ENCODE results near the gene LIPA.

- TF ChIP-seq HMG20A (CRISPR knock-in tag; conservative IDR thresholded peaks at IDR 0.05) (no peak), TFE3 (CRISPR knock-in tag; IDR thresholded peaks at IDR 0.05) (no peak), MAX (CRISPR knock-in tag; IDR thresholded peaks at IDR 0.05) (no peak)
Measured at GRCh38 chr10:89216056-89216455, 35.5 kb downstream of the LIPA start.

Measured in K562 (cell line).